ENCODE data around the gene SLC5A4.
"Not testable (repeated sequence)": the region's sequence is repeated elsewhere in the genome, so short reads cannot be mapped to it uniquely, and the experiment has no call there.

Gene SLC5A4

GRCh38 chr22:32255217-32255616 is at the start of gene SLC5A4:
TSS of gene SLC5A4 (minus strand) at chr22:32255347. CDS start at chr22:32255329, 18 bp downstream.
- DNase-seq (ENCODE audit: low spot score) = no peak
- in situ Hi-C loops (cut with MboI; ENCODE audit: low sequenced_read_pairs, unreplicated experiment) = no loop called here
- no peak for TF ChIP-seq CTCF (IDR thresholded peaks at IDR 0.05; ENCODE audit: borderline replicate concordance, control extremely low read depth, extremely low read depth, insufficient read depth, missing control alignments)

- DNase-seq (ENCODE audit: low spot score); in situ Hi-C loops (cut with MboI; ENCODE audit: low sequenced_read_pairs, unreplicated experiment): not testable (repeated sequence)
Observed at GRCh38 chr22:32293921-32294320, 38.8 kb upstream of the SLC5A4 start.

- in situ Hi-C loops (cut with MboI; ENCODE audit: low sequenced_read_pairs, unreplicated experiment) = no loop called here
- TF ChIP-seq CTCF (IDR thresholded peaks at IDR 0.05; ENCODE audit: borderline replicate concordance, control extremely low read depth, extremely low read depth, insufficient read depth, missing control alignments) = no peak
- no peak for DNase-seq (ENCODE audit: low spot score)
Observed at GRCh38 chr22:32286290-32286840, 31.2 kb upstream of the SLC5A4 start.

- DNase-seq (ENCODE audit: low spot score) = no peak
- in situ Hi-C loops (cut with MboI; ENCODE audit: low sequenced_read_pairs, unreplicated experiment) = no loop called here
- TF ChIP-seq CTCF (IDR thresholded peaks at IDR 0.05; ENCODE audit: borderline replicate concordance, control extremely low read depth, extremely low read depth, insufficient read depth, missing control alignments) = no peak
Observed at GRCh38 chr22:32281072-32281471, 25.9 kb upstream of the SLC5A4 start.

- DNase-seq (ENCODE audit: low spot score); in situ Hi-C loops (cut with MboI; ENCODE audit: low sequenced_read_pairs, unreplicated experiment): not testable (repeated sequence)
Observed at GRCh38 chr22:32275353-32275752, 20.2 kb upstream of the SLC5A4 start.

GRCh38 chr22:32271389-32271788 is 16.2 kb upstream of the SLC5A4 start:
- no peak for DNase-seq (ENCODE audit: low spot score)
- no peak for TF ChIP-seq CTCF (IDR thresholded peaks at IDR 0.05; ENCODE audit: borderline replicate concordance, control extremely low read depth, extremely low read depth, insufficient read depth, missing control alignments)
- in situ Hi-C loops (cut with MboI; ENCODE audit: low sequenced_read_pairs, unreplicated experiment) = no loop called here

GRCh38 chr22:32270641-32271369 is 15.7 kb upstream of the SLC5A4 start:
- in situ Hi-C loops (cut with MboI; ENCODE audit: low sequenced_read_pairs, unreplicated experiment) = no loop called here
- no peak for TF ChIP-seq CTCF (IDR thresholded peaks at IDR 0.05; ENCODE audit: borderline replicate concordance, control extremely low read depth, extremely low read depth, insufficient read depth, missing control alignments)
- DNase-seq (ENCODE audit: low spot score) = no peak

Data from GM13976 (cell line).